Gastrocnemius medialis (tissue), 4 donors: Measurements from ENCODE around the gene CHURC1. TPM values are rescaled to one million over a fixed set of nuclear protein-coding genes. Genes with fewer than 3 reads are reported as not detected.

Experiments
- ATAC-seq, 2 donors: fragments of 150-250 bp; one replicate each; pipeline ENCODE4 v1.9.1; 2016
- DNase-seq, 2 donors: peaks; one replicate each; pipeline ENCODE4 v3.0.0-alpha.2; 2019
- H3K27ac ChIP-seq, 4 donors: fragments of 200-600 bp; sonication (generic); 1 replicate in 1 of 4; 2 replicates in 3 of 4; pipeline ENCODE4 v1.5.1; 2016 to 2018; ENCODE audit warnings: mild to moderate bottlenecking in 2 of 4, moderate library complexity in 1 of 4
- H3K27me3 ChIP-seq, 3 donors: fragments of 200-600 bp; sonication (generic) in 2 of 3; 1 replicate in 1 of 3; 2 replicates in 2 of 3; pipeline versions ENCODE4 v1.5.1 to v1.6.0; 2016 to 2019; ENCODE audit warnings: mild to moderate bottlenecking in 1 of 3, moderate library complexity in 1 of 3
- H3K36me3 ChIP-seq, 2 donors: fragments of 200-600 bp; sonication (generic) in 1 of 2; one replicate each; pipeline ENCODE4 v1.5.1; 2017 to 2018
- H3K4me1 ChIP-seq, 2 donors: fragments of 200-600 bp; sonication (generic) in 1 of 2; one replicate each; pipeline ENCODE4 v1.5.1; 2016 to 2017; ENCODE audit warnings: mild to moderate bottlenecking in 2 of 2
- H3K4me3 ChIP-seq, 4 donors: fragments of 200-600 bp; sonication (generic) in 3 of 4; 1 replicate in 1 of 4; 2 replicates in 3 of 4; pipeline ENCODE4 v1.5.1; 2016 to 2019; ENCODE audit warnings: mild to moderate bottlenecking in 2 of 4
- H3K9me3 ChIP-seq, 3 donors: fragments of 200-600 bp; sonication (generic) in 2 of 3; 1 replicate in 1 of 3; 2 replicates in 2 of 3; pipeline ENCODE4 v1.5.1; 2016 to 2019
- CTCF ChIP-seq, 5 experiments: fragments of 450-650 bp in 3 of 5; fragments of 200-600 bp in 2 of 5; sonication (generic) in 2 of 5; IDR thresholded peaks in 4 of 5; conservative IDR thresholded peaks in 1 of 5; 1 replicate in 4 of 5; 2 replicates in 1 of 5; pipeline ENCODE4 v1.5.1; 2016 to 2019; ENCODE audit warnings: antibody characterized with exemption in 5 of 5, mild to moderate bottlenecking in 3 of 5, moderate library complexity in 3 of 5
- POLR2A ChIP-seq, 2 donors: fragments of 450-650 bp; IDR thresholded peaks; one replicate each; pipeline ENCODE4 v1.6.1; 2017; ENCODE audit warnings: antibody characterized with exemption in 2 of 2, mild to moderate bottlenecking in 2 of 2, moderate library complexity in 2 of 2
- in situ Hi-C, 4 donors: fragments of 200-750 bp; cut with MboI; loops; one replicate each; pipeline versions ENCODE4 v1.15.0 to v1.8.0; 2017; ENCODE audit warnings: low sequenced_read_pairs in 4 of 4
- intact Hi-C: fragments of 100-400 bp; cut with DNase I; formaldehyde crosslinking; loops from one replicate; pipeline ENCODE4 v1.15.1; 2023; ENCODE audit warnings: low total_unique reads
- total RNA-seq, 4 donors: library from RNA; depleted of rRNA; stranded (reverse); fragments of >200 nt; gene quantifications; one replicate each; pipeline versions ENCODE4 v1.1.0 to v1.2.3, GENCODE V29; 2016

Gene CHURC1
- total RNA-seq, 4 donors from 2014 or later, result 47.9 to 108 (median 79.6) TPM

- intact Hi-C loops, result no loop called here
- TF ChIP-seq POLR2A (IDR thresholded peaks at IDR 0.05) (peak in 1 of 2 donors; percentile 61), CTCF (IDR thresholded peaks at IDR 0.05 in 4 of 5, conservative IDR thresholded peaks at IDR 0.05 in 1 of 5) (no peak)
- Histone ChIP-seq H3K27ac (peak overlapping the region; percentile 98 to 100 (median 98)), H3K4me3 (peak overlapping the region in 1 of 4 donors; percentile 6), H3K9me3 (no peaks in the 10 kb centered on the region), H3K27me3 (no peaks in the 10 kb centered on the region), H3K4me1 (peaks cover 78 to 92% of the 10 kb centered on the region in 2 donors), H3K36me3 (no peaks in the 10 kb centered on the region)
- DNase-seq, result peak in 1 of 2 donors; percentile 52
- peak; percentile 86 to 95 for ATAC-seq
- in situ Hi-C loops, result no loop called here
Observed at GRCh38 chr14:64873506-64874219, 40.6 kb upstream of the CHURC1 start.

- intact Hi-C loops, result no loop called here
- H3K4me1 ChIP-seq, result peaks cover 68 to 83% of the 10 kb centered on the region in 2 donors
Observed at GRCh38 chr14:64875350-64875749, 38.9 kb upstream of the CHURC1 start.

GRCh38 chr14:64877846-64878245 is 36.4 kb upstream of the CHURC1 start:
- in situ Hi-C loops, result loop anchor here in 2 of 4 donors (5.0 kb wide), 2 partner anchors 36 to 51 kb away; no protein-coding TSS in a partner anchor
- peaks cover 0 to 2% (median 0%) of the 10 kb centered on the region in 3 donors for H3K27me3 ChIP-seq
- peak in 1 of 2 donors; percentile 27 for DNase-seq
- H3K4me3 ChIP-seq, result peak overlapping the region; percentile 30 to 84 (median 74)
- no peaks in the 10 kb centered on the region for H3K36me3 ChIP-seq
- no peak for ATAC-seq
- TF ChIP-seq POLR2A (IDR thresholded peaks at IDR 0.05), result no peak
- no peak for TF ChIP-seq CTCF (IDR thresholded peaks at IDR 0.05 in 4 of 5, conservative IDR thresholded peaks at IDR 0.05 in 1 of 5)
- intact Hi-C loops, result no loop called here
- peak overlapping the region; percentile 98 to 100 (median 98) for H3K27ac ChIP-seq
- peaks cover 43 to 64% of the 10 kb centered on the region in 2 donors for H3K4me1 ChIP-seq
- H3K9me3 ChIP-seq, result no peaks in the 10 kb centered on the region

More at GRCh38 chr14:64875350-64875749, 38.9 kb upstream of the CHURC1 start:
- no peaks in the 10 kb centered on the region for H3K9me3 ChIP-seq
- TF ChIP-seq POLR2A (IDR thresholded peaks at IDR 0.05) (no peak), CTCF (IDR thresholded peaks at IDR 0.05 in 4 of 5, conservative IDR thresholded peaks at IDR 0.05 in 1 of 5) (no peak)
- H3K27ac ChIP-seq, result peak overlapping the region; percentile 98 to 100 (median 98)
- no peak for ATAC-seq
- H3K36me3 ChIP-seq, result no peaks in the 10 kb centered on the region
- no peak overlapping the region for H3K4me3 ChIP-seq
- in situ Hi-C loops, result loop anchor here in 2 of 4 donors (5.0 kb wide), 2 partner anchors 33 to 48 kb away; no protein-coding TSS in a partner anchor
- DNase-seq, result no peak
- no peaks in the 10 kb centered on the region for H3K27me3 ChIP-seq

- in situ Hi-C loops, result loop anchor here in 2 of 4 donors (5.0 kb wide), 2 partner anchors 37 to 52 kb away; no protein-coding TSS in a partner anchor
- Histone ChIP-seq H3K27ac (peak overlapping the region; percentile 98 to 100 (median 98)), H3K9me3 (no peaks in the 10 kb centered on the region), H3K27me3 (peaks cover 0 to 2% (median 0%) of the 10 kb centered on the region in 3 donors), H3K36me3 (no peaks in the 10 kb centered on the region), H3K4me1 (peaks cover 34 to 52% of the 10 kb centered on the region in 2 donors), H3K4me3 (peak overlapping the region; percentile 73 to 84 (median 75))
- intact Hi-C loops, result loop anchor here (1.0 kb wide), 2 partner anchors 37 to 53 kb away; no protein-coding TSS in a partner anchor
- peak; percentile 39 to 53 for ATAC-seq
- TF ChIP-seq POLR2A (IDR thresholded peaks at IDR 0.05), result no peak
- no peak for TF ChIP-seq CTCF (IDR thresholded peaks at IDR 0.05 in 4 of 5, conservative IDR thresholded peaks at IDR 0.05 in 1 of 5)
- peak in 1 of 2 donors; percentile 53 for DNase-seq
Observed at GRCh38 chr14:64878837-64879634, 35.2 kb upstream of the CHURC1 start.
